ENCODE results near the gene GAS2L1.
"Not testable (repeated sequence)": the region's sequence is repeated elsewhere in the genome, so short reads cannot be mapped to it uniquely, and the experiment has no call there.

The GAS2L1 gene

DNA sequence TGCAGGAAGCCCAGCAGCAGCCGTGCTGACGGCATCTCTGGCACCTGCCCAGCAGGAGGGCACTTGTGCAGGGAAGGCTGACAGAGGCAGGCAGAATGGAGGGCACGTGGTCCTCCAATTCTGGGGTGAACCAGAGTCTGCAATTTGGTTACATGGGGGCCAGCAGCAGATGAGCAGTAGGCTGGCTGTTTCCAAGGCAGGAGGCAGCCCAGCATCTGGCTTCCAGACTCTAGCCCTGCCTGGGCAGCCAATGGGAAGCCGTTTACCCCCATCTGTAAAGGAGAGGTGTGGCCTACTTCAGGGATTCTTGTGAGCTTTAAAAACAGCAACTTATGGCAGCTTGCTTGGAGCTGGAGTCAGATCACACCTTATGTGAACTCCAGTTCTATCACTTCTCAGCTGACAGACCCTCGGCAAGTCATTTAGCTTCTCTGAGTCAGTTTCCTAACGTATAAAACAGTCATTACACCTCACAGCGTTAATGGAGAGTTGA, 36.9 kb downstream of the GAS2L1 start:
- peak; percentile 67 for DNase-seq

DNA sequence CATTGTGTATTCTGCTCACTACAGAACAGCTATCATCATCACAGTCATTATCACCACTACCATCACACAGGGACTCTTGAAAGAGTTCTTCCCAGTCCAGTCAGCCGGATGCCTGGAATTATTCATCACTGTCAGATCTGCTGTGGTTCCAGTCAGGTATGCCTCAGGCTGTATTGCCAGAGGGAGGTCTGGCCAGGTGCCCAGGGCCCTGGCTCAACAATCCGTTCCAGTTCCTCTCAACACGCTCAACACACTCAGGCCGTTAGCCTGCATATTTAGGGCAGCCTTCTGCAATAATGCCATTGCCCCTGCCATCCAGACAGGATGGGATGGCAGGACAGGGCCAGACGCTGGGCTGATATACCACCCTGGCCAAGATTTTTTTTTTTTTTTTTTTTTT, 37.7 kb downstream of the GAS2L1 start:
- DNase-seq = peak; percentile 94

DNA sequence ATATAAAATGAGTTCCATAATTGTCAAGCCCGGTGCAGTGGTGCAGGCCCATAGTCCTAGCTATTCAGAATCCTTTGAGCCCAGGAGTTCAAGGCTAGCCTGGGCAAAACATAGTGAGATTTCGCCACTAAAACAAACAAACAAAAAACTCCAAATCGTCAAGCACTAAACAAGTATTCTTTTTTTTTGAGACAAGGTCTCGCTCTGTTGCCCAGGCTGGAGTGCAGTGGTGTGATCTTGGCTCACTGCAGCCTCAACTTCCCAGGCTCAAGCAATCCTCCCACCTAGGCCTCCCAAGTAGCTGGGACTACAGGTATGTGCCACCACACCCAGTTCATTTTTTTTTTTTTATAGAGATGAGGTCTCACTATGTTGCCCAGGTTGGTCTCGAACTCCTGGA, 38.4 kb downstream of the GAS2L1 start:
- DNase-seq = not testable (repeated sequence)

DNA sequence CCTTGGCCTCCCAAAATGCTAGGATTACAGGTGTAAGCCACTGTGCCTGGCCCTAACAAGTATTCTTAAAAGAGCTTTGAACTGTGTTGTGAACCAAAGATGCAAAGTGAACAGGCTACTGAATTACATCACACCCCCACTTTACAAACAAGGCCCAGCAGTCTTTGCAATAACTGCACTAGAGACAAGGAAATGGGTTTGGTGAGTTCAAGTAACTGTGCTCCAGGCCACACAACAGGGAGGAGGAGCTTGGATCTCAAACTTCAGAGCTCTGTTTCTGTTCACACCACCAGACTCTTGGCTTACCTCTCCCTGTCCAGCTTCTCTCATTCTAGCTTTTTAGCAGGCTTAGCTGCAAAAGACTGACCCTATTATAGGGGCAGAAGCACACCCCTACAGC, 39.5 kb downstream of the GAS2L1 start:
- DNase-seq = no peak

GRCh38 chr22:29346659-29347058, 40.2 kb downstream of the GAS2L1 start:
- DNase-seq = no peak

DNA sequence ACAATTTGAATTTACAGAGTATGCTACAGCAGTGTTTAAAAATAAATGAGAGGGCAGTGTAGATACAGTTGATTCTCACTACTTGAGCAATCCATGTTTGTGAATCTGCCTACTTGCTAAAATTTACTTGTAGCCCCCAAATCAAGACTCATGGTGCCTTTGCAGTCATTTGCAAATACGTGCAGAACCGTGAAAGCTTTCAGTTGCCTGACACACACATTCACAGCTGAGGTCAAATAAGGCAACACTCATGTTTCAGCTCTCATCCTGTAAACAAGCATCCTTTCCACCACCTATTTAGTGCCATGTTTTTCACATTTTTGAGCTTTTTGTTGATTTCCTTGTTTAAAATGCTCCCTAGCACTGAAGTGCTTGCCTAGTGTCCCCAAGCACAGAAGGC, 41.6 kb downstream of the GAS2L1 start:
- no peak for DNase-seq

- no peak for DNase-seq
These were observed 42.5 kb downstream of the GAS2L1 start for GRCh38 chr22:29348956-29349355.

- no peak for DNase-seq
These were observed 44.6 kb downstream of the GAS2L1 start for GRCh38 chr22:29351042-29351441.

DNA sequence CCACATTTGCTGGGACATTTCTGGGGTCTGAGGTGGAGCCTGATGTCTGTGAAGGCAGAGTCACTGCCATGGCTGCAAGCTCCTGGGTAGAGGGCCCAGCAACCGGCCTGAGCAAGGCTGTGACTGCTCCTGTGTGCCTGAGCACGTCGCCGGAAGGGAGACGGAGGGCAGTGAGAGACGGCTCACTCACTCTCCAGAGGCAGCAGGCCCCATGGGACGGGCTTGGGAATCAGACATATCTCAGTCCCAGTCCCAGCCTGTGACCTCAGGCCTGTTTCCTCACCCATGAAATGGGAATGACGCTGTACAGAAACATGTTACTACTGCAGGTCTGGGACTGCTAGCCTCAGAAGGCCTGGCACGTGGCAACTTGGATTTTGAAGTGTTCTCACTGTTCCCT, 45.4 kb downstream of the GAS2L1 start:
- DNase-seq = no peak

GRCh38 chr22:29352778-29353177, 46.3 kb downstream of the GAS2L1 start:
- no peak for DNase-seq

GRCh38 chr22:29353286-29353685, 46.8 kb downstream of the GAS2L1 start:
- no peak for DNase-seq

DNA sequence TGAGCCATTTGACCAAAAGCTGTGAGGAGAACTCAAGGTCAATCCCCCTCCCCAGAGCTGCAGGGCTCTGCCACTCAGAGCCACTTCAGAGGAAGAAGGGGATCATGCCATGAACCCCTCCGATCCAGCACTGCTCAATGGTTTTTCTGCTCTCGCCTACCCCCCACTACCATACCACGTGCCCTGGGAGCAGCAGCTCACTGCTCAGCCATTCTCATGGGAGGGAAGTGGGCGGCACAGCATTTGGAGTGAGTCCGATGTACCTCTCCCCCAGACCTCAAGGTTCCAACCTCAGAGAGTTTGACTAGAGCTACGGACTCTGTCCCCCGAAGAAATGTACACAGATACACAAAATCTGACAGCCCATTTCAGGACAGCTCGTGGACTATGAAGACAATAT, 47.4 kb downstream of the GAS2L1 start:
- DNase-seq = no peak

GRCh38 chr22:29357193-29357890, 50.9 kb downstream of the GAS2L1 start:
- DNase-seq = not testable (repeated sequence)

GRCh38 chr22:29359469-29359868, 53.0 kb downstream of the GAS2L1 start:
- peak; percentile 56 for DNase-seq
